Measurements from ENCODE around the gene ST8SIA1. TPM values are rescaled to one million over a fixed set of nuclear protein-coding genes. Genes with fewer than 3 reads are reported as not detected.
A peak's percentile ranks its signal among the peaks of the same experiment; 100 is the strongest.

ST8SIA1 gene
- total RNA-seq, 2 experiments from 2014 or later, result 1.5 to 1.6 TPM

DNA sequence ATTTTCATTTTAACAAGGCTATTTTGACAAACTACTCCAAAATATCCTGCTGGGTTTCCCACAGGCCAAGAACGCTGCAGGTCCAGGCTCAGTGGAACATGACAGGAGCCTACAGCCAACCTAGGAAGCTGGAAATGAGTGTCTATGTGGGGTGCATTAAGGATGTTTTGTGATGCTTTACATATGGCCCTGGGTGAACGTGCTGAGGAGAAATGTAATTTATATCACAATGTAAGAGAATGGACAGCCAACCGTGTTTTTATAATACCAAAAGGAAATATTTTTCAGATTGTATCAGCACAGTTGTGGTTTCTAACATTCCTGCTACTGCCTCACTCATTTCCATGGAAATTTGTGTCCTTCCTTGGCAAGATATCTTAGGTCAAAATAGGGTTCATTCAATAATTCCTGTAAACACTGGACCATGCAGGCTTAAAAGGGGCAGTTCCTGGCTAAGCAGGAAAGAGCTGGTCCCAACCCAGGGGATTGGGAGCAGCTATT is 51.5 kb downstream of the ST8SIA1 start:
- ATAC-seq (no peak), DNase-seq (no peak)
- Mint-ChIP-seq H3K36me3 (ENCODE audit: low read depth) (no peaks in the 10 kb centered on the region), H3K9me3 (ENCODE audit: low read depth) (no peaks in the 10 kb centered on the region), H3K27ac (no peak overlapping the region), H3K27me3 (no peaks in the 10 kb centered on the region), H3K4me3 (no peak overlapping the region), H3K4me1 (peaks cover 16% of the 10 kb centered on the region)
- CTCF ChIA-PET, result no interaction called here
- intact Hi-C loops (cut with DNase I, micrococcal nuclease), result no loop called here
- POLR2A ChIA-PET, result no interaction called here

DNA sequence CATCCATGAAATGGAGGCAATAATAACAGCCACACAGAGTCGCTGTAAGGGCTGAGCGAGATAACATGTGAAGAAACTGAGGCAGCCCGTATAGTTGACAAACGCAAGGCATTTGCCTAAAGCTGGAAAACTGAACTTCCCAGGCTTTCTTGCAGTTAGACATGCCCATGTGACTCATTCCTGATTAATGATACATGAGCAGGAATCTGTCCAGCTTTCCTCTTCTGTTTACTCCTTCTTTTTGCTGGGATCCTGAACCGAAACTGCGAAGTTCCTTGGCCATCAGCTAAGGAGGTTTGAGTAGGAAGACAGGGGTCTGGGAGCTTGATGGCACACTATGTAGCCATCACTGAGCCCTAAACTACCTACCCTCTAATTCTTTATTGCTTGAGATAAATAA is 52.2 kb downstream of the ST8SIA1 start:
- POLR2A ChIA-PET, result no interaction called here
- no peaks in the 10 kb centered on the region for H3K27me3 Mint-ChIP-seq
- peaks cover 8% of the 10 kb centered on the region for H3K4me1 Mint-ChIP-seq
- CTCF ChIA-PET, result interaction anchor here (0.6 to 1.2 kb wide), 4 partner anchors 21 to 423 kb away, joined by 3 to 4 read pairs (median 4); no protein-coding TSS in a partner anchor
- H3K9me3 Mint-ChIP-seq (ENCODE audit: low read depth), result no peaks in the 10 kb centered on the region
- ATAC-seq (no peak), DNase-seq (no peak)
- intact Hi-C loops (cut with DNase I, micrococcal nuclease), result no loop called here
- no peak overlapping the region for H3K27ac Mint-ChIP-seq
- no peak overlapping the region for H3K4me3 Mint-ChIP-seq
- H3K36me3 Mint-ChIP-seq (ENCODE audit: low read depth), result no peaks in the 10 kb centered on the region

DNA sequence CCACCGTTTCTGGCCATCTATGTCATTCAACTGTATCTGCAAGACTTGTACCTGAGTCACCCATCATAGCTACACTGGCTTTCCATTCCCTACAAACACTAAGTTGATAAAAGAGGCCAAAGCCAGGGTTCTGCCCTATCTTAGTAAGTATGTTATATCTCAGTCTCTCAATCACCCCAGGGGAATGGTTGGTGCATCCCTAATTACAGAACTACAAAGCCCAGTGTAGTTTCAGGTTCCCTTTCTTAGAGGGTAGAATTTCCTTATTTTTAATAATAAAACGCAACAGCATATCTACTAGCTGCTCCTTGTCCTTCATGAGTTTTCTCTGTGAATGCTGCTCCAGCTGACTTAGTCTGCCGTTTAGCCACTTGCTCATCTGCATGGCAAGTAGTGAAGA is 57.6 kb downstream of the ST8SIA1 start:
- no peak overlapping the region for H3K4me3 Mint-ChIP-seq
- ChIA-PET POLR2A (no interaction called here), CTCF (no interaction called here)
- DNase-seq (no peak), ATAC-seq (no peak)
- H3K9me3 Mint-ChIP-seq (ENCODE audit: low read depth), result no peaks in the 10 kb centered on the region
- H3K27me3 Mint-ChIP-seq, result no peaks in the 10 kb centered on the region
- H3K27ac Mint-ChIP-seq, result no peak overlapping the region
- H3K4me1 Mint-ChIP-seq, result no peaks in the 10 kb centered on the region
- no peaks in the 10 kb centered on the region for H3K36me3 Mint-ChIP-seq (ENCODE audit: low read depth)
- intact Hi-C loops (cut with DNase I, micrococcal nuclease), result no loop called here

DNA sequence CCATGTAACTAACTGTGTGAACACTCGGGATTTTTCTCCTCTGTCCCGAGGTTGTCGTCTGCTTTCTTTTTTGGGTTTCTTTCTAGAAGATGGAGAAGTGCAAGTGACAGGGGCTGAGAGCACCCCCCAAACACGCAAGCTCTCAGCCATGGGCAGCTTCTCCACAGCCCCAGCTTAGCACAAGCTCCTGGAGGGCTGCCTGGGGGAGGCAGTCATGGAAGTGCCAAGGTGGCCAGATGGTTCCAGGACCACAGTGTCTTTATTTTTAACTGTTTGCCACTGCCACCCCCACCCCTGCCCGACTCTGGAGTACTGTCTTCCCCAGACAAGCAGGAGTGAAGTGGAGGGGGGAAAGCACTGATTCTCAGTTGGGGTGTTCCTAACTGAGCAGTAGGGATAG is 58.2 kb downstream of the ST8SIA1 start:
- Mint-ChIP-seq H3K4me1 (no peaks in the 10 kb centered on the region), H3K27me3 (no peaks in the 10 kb centered on the region), H3K9me3 (ENCODE audit: low read depth) (no peaks in the 10 kb centered on the region), H3K36me3 (ENCODE audit: low read depth) (no peaks in the 10 kb centered on the region), H3K27ac (no peak overlapping the region), H3K4me3 (no peak overlapping the region)
- no peak for DNase-seq
- intact Hi-C loops (cut with DNase I, micrococcal nuclease), result no loop called here
- CTCF ChIA-PET, result interaction anchor here (1.1 kb wide), 1 partner anchor 11 kb away, joined by 3 read pairs; no protein-coding TSS in a partner anchor
- ATAC-seq, result no peak
- POLR2A ChIA-PET, result no interaction called here

DNA sequence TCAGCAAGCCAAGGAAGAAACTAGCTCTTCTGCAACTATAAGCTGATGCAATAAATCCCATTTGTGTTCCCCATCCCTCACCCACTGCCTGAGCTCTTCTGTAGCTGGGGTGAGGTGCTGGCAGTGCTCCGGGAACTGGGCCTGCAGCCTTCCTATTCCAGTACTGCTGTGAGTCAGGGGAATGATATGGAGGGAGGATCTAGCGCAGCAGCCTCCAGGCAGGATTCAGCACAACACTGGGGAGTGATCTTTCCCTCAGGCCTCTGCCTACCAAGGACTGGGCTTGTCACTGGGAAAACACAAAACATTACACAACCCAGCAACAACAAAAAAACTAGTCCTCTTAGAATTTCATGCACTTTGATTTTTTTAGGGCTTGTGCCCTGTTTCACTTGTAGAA is 58.7 kb downstream of the ST8SIA1 start:
- ATAC-seq, result no peak
- Mint-ChIP-seq H3K27me3 (no peaks in the 10 kb centered on the region), H3K9me3 (ENCODE audit: low read depth) (no peaks in the 10 kb centered on the region), H3K4me1 (no peaks in the 10 kb centered on the region), H3K27ac (no peak overlapping the region), H3K4me3 (no peak overlapping the region), H3K36me3 (ENCODE audit: low read depth) (no peaks in the 10 kb centered on the region)
- no peak for DNase-seq
- intact Hi-C loops (cut with DNase I, micrococcal nuclease), result no loop called here
- ChIA-PET CTCF (interaction anchor here (1.1 kb wide), 1 partner anchor 11 kb away, joined by 3 read pairs; no protein-coding TSS in a partner anchor), POLR2A (no interaction called here)

DNA sequence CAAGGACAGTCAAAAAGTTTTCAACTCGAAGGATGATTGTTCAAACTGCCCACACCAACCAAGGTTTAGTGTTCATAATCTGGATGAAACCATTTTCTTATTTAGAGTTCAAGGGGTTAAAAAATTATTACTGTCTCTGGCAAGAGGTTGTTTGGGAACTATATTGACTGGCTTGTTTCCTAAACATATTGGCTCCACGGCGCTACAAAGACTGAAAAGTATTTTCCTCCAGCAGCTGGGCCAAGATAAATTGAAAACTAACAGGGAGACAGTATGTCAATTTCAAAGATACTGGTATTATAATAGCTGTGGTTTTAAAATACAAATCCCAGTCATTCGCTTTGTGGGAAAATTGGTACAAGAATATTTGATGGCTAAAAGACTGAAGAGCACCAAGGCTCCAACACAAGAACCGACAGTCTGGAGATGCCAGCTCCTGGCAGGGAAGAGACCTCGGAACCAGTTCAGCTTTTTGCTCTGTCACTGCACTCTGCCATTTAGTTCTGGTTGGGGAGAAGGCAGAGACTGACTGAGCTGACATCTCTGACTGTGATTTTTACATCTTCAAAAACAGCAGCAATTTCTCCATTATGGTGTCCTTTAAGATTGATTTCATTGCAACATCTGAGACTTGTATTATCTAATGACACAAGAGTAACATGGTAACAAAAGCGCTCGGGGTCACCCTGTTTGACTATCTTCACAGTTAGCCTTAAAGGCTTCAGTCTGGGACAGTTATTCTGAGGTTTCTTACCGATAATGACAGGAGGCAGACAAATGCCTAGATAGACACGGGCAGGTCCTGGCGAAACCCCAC is 62.0 kb downstream of the ST8SIA1 start:
- ChIA-PET CTCF (interaction anchor here (0.6 kb wide), 1 partner anchor 83 kb away, joined by 3 read pairs; no protein-coding TSS in a partner anchor), POLR2A (no interaction called here)
- ATAC-seq, result no peak
- no peaks in the 10 kb centered on the region for H3K27me3 Mint-ChIP-seq
- no peak for DNase-seq
- peaks cover 7% of the 10 kb centered on the region for H3K4me1 Mint-ChIP-seq
- H3K27ac Mint-ChIP-seq, result no peak overlapping the region
- no peak overlapping the region for H3K4me3 Mint-ChIP-seq
- no peaks in the 10 kb centered on the region for H3K9me3 Mint-ChIP-seq (ENCODE audit: low read depth)
- intact Hi-C loops (cut with DNase I, micrococcal nuclease), result no loop called here
- no peaks in the 10 kb centered on the region for H3K36me3 Mint-ChIP-seq (ENCODE audit: low read depth)

DNA sequence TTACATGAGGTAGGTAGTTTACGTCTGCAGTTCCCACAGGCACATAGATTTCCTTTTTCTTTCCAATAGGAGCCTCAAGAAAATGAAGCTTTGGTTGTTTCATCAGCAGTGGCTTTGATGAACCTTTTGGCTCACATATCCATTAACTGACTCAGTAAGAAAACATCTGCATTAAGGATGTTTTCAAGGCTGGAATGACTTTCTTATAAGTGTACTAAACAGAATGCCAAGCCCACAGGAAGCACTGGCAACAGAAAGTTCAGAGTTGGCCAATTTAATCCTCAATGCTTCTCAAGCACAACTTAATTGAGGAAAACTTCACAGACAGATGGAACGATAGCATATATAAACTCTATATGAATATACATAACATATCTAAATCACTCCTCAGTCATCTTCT is 63.5 kb downstream of the ST8SIA1 start:
- Mint-ChIP-seq H3K27me3 (no peaks in the 10 kb centered on the region), H3K4me1 (peaks cover 7% of the 10 kb centered on the region), H3K4me3 (no peak overlapping the region), H3K27ac (no peak overlapping the region), H3K36me3 (ENCODE audit: low read depth) (no peaks in the 10 kb centered on the region), H3K9me3 (ENCODE audit: low read depth) (no peaks in the 10 kb centered on the region)
- ATAC-seq (no peak), DNase-seq (no peak)
- ChIA-PET CTCF (no interaction called here), POLR2A (no interaction called here)
- intact Hi-C loops (cut with DNase I, micrococcal nuclease), result no loop called here

DNA sequence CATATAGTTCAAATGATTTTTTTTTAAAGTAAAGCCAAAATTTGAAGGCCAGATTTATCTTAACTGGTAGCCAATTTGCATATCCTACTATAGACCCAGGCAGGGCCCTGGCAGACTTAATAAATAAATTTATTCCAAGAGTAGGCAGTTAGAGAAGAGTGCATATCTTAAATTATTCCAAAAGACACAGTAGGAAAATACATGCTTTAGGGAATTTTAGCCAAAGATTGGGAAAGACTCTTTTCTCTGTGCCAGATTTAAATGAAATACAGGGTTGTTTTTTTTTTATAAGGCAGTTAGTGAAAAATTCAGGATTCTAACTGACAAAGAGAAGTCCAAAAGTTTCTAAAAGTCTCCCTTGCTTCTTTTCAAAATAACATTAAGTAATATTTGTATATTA is 65.5 kb downstream of the ST8SIA1 start:
- no peaks in the 10 kb centered on the region for H3K36me3 Mint-ChIP-seq (ENCODE audit: low read depth)
- ChIA-PET CTCF (interaction anchor here (1.4 kb wide), 1 partner anchor 19 kb away, joined by 3 read pairs; no protein-coding TSS in a partner anchor), POLR2A (no interaction called here)
- H3K27me3 Mint-ChIP-seq, result no peaks in the 10 kb centered on the region
- H3K27ac Mint-ChIP-seq, result no peak overlapping the region
- DNase-seq, result no peak
- H3K9me3 Mint-ChIP-seq (ENCODE audit: low read depth), result no peaks in the 10 kb centered on the region
- intact Hi-C loops (cut with DNase I, micrococcal nuclease), result no loop called here
- no peak overlapping the region for H3K4me3 Mint-ChIP-seq
- peaks cover 7% of the 10 kb centered on the region for H3K4me1 Mint-ChIP-seq
- ATAC-seq, result no peak

DNA sequence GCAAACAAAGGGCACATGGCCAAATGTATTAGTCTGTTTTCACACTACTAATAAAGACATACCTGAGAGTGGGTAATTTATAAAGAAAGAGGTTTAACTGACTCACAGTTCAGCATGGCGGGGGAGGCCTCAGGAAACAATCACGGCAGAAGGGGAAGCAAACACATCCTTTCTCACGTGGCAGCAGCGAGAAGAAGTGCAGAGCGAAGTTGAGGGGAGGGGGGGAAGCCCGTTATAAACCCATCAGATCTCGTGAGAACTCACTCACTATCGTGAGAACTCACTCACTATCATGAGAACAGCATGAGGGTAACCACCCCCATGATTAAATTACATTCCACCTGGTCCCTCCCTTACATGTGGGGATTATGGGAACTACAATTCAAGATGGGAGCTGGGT is 66.1 kb downstream of the ST8SIA1 start:
- intact Hi-C loops (cut with DNase I, micrococcal nuclease), result no loop called here
- CTCF ChIA-PET, result interaction anchor here (1.0 to 1.4 kb wide), 2 partner anchors 19 to 30 kb away, joined by 3 read pairs; no protein-coding TSS in a partner anchor
- POLR2A ChIA-PET, result no interaction called here

DNA sequence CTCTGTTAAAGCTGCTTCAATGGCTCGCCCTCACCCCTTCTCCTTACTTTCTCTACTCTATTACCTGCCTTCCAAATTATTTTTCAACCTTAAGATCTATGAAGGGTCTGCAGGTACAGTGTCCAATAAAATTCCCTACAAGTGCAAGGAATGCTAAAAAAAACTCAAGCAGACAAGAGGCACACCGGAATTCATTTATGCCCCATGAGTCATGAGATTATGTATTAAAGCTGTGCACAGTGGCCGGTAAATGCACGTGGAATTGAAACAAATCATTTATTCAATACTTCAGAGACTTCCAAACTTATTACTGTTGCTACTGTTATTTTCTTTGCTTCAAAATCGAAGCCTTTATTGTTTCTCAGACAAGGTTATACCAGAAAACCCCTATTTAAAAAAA is 68.4 kb downstream of the ST8SIA1 start:
- Mint-ChIP-seq H3K9me3 (ENCODE audit: low read depth) (no peaks in the 10 kb centered on the region), H3K4me1 (peaks cover 7% of the 10 kb centered on the region), H3K4me3 (no peak overlapping the region), H3K27me3 (no peaks in the 10 kb centered on the region), H3K36me3 (ENCODE audit: low read depth) (no peaks in the 10 kb centered on the region), H3K27ac (no peak overlapping the region)
- ChIA-PET POLR2A (interaction anchor here (0.6 kb wide), 1 partner anchor 493 kb away, joined by 3 read pairs; no protein-coding TSS in a partner anchor), CTCF (no interaction called here)
- ATAC-seq (no peak), DNase-seq (no peak)
- intact Hi-C loops (cut with DNase I, micrococcal nuclease), result no loop called here

More for the DNA sequence above, 66.1 kb downstream of the ST8SIA1 start:
- H3K4me3 Mint-ChIP-seq, result no peak overlapping the region
- H3K27me3 Mint-ChIP-seq, result no peaks in the 10 kb centered on the region
- no peak overlapping the region for H3K27ac Mint-ChIP-seq
- DNase-seq, result peak; percentile 10
- no peaks in the 10 kb centered on the region for H3K36me3 Mint-ChIP-seq (ENCODE audit: low read depth)
- H3K9me3 Mint-ChIP-seq (ENCODE audit: low read depth), result no peaks in the 10 kb centered on the region
- ATAC-seq, result peak; percentile 36
- peaks cover 7% of the 10 kb centered on the region for H3K4me1 Mint-ChIP-seq

DNA sequence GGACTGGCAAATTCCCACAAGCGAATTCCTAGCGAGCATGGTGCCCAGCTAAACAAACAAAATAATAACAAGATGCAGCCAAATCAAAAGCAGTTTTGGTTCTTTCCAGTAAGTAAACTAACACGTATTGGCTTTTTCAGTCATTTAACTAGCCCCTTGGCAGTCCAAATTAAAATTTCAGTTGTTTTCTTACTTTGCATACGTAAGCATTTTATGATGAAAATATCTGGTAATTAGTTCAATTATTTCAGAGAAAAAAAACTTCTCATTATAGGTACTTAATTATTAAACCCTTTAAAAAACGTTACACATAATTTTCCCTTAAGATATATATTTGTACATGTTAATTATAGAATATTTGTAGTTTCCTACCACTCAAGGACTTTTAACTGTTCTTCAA is 70.1 kb downstream of the ST8SIA1 start:
- peaks cover 7% of the 10 kb centered on the region for H3K4me1 Mint-ChIP-seq
- H3K36me3 Mint-ChIP-seq (ENCODE audit: low read depth), result no peaks in the 10 kb centered on the region
- H3K9me3 Mint-ChIP-seq (ENCODE audit: low read depth), result no peaks in the 10 kb centered on the region
- no peaks in the 10 kb centered on the region for H3K27me3 Mint-ChIP-seq
- H3K27ac Mint-ChIP-seq, result no peak overlapping the region
- ATAC-seq, result no peak
- H3K4me3 Mint-ChIP-seq, result no peak overlapping the region
- ChIA-PET POLR2A (no interaction called here), CTCF (no interaction called here)
- intact Hi-C loops (cut with DNase I, micrococcal nuclease), result no loop called here
- DNase-seq, result no peak

DNA sequence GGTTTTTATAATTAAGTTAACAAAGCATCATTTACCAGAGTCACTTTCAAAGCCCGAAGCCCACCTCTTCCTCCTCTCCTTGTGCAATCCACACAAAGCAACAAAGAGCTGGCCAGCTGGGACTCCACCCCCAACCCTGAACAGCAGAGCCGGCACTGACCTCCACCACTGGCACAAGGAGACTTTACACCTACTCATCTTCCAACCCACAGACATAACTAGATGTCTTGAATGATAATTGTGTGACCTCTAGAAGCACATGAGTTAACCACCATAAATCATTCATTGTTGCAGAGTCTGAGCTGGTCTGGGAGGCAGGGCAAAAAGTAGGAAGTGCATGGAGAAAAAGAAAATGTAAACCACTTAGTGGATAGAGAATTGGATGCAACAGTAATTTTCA is 72.2 kb downstream of the ST8SIA1 start:
- intact Hi-C loops (cut with DNase I, micrococcal nuclease), result no loop called here
- H3K36me3 Mint-ChIP-seq (ENCODE audit: low read depth), result no peaks in the 10 kb centered on the region
- DNase-seq (no peak), ATAC-seq (no peak)
- H3K4me1 Mint-ChIP-seq, result no peaks in the 10 kb centered on the region
- no peaks in the 10 kb centered on the region for H3K9me3 Mint-ChIP-seq (ENCODE audit: low read depth)
- no peak overlapping the region for H3K4me3 Mint-ChIP-seq
- ChIA-PET POLR2A (no interaction called here), CTCF (interaction anchor here (0.6 kb wide), 1 partner anchor 233 kb away, joined by 3 read pairs; no protein-coding TSS in a partner anchor)
- no peak overlapping the region for H3K27ac Mint-ChIP-seq
- H3K27me3 Mint-ChIP-seq, result no peaks in the 10 kb centered on the region
